Gastrocnemius medialis (tissue), 4 donors: ENCODE results near the gene PSMC2. TPM values are rescaled to one million over a fixed set of nuclear protein-coding genes. Genes with fewer than 3 reads are reported as not detected.
A peak's percentile ranks its signal among the peaks of the same experiment; 100 is the strongest.

ENCODE experiments used
- ATAC-seq, 2 donors: fragments of 150-250 bp; one replicate each; pipeline ENCODE4 v1.9.1; 2016
- DNase-seq, 2 donors: peaks; one replicate each; pipeline ENCODE4 v3.0.0-alpha.2; 2019
- H3K27ac ChIP-seq, 4 donors: fragments of 200-600 bp; sonication (generic); 1 replicate in 1 of 4; 2 replicates in 3 of 4; pipeline ENCODE4 v1.5.1; 2016 to 2018; ENCODE audit warnings: mild to moderate bottlenecking in 2 of 4, moderate library complexity in 1 of 4
- H3K27me3 ChIP-seq, 3 donors: fragments of 200-600 bp; sonication (generic) in 2 of 3; 1 replicate in 1 of 3; 2 replicates in 2 of 3; pipeline versions ENCODE4 v1.5.1 to v1.6.0; 2016 to 2019; ENCODE audit warnings: mild to moderate bottlenecking in 1 of 3, moderate library complexity in 1 of 3
- H3K36me3 ChIP-seq, 2 donors: fragments of 200-600 bp; sonication (generic) in 1 of 2; one replicate each; pipeline ENCODE4 v1.5.1; 2017 to 2018
- H3K4me1 ChIP-seq, 2 donors: fragments of 200-600 bp; sonication (generic) in 1 of 2; one replicate each; pipeline ENCODE4 v1.5.1; 2016 to 2017; ENCODE audit warnings: mild to moderate bottlenecking in 2 of 2
- H3K4me3 ChIP-seq, 4 donors: fragments of 200-600 bp; sonication (generic) in 3 of 4; 1 replicate in 1 of 4; 2 replicates in 3 of 4; pipeline ENCODE4 v1.5.1; 2016 to 2019; ENCODE audit warnings: mild to moderate bottlenecking in 2 of 4
- H3K9me3 ChIP-seq, 3 donors: fragments of 200-600 bp; sonication (generic) in 2 of 3; 1 replicate in 1 of 3; 2 replicates in 2 of 3; pipeline ENCODE4 v1.5.1; 2016 to 2019
- CTCF ChIP-seq, 5 experiments: fragments of 450-650 bp in 3 of 5; fragments of 200-600 bp in 2 of 5; sonication (generic) in 2 of 5; IDR thresholded peaks in 4 of 5; conservative IDR thresholded peaks in 1 of 5; 1 replicate in 4 of 5; 2 replicates in 1 of 5; pipeline ENCODE4 v1.5.1; 2016 to 2019; ENCODE audit warnings: antibody characterized with exemption in 5 of 5, mild to moderate bottlenecking in 3 of 5, moderate library complexity in 3 of 5
- POLR2A ChIP-seq, 2 donors: fragments of 450-650 bp; IDR thresholded peaks; one replicate each; pipeline ENCODE4 v1.6.1; 2017; ENCODE audit warnings: antibody characterized with exemption in 2 of 2, mild to moderate bottlenecking in 2 of 2, moderate library complexity in 2 of 2
- in situ Hi-C, 4 donors: fragments of 200-750 bp; cut with MboI; loops; one replicate each; pipeline versions ENCODE4 v1.15.0 to v1.8.0; 2017; ENCODE audit warnings: low sequenced_read_pairs in 4 of 4
- intact Hi-C: fragments of 100-400 bp; cut with DNase I; formaldehyde crosslinking; loops from one replicate; pipeline ENCODE4 v1.15.1; 2023; ENCODE audit warnings: low total_unique reads
- total RNA-seq, 4 donors: library from RNA; depleted of rRNA; stranded (reverse); fragments of >200 nt; gene quantifications; one replicate each; pipeline versions ENCODE4 v1.1.0 to v1.2.3, GENCODE V29; 2016

The PSMC2 gene
- total RNA-seq, 4 donors from 2014 or later: 258 to 342 (median 274) TPM

- Histone ChIP-seq H3K27ac (no peak overlapping the region), H3K9me3 (no peaks in the 10 kb centered on the region), H3K4me1 (no peaks in the 10 kb centered on the region), H3K4me3 (no peak overlapping the region), H3K27me3 (no peaks in the 10 kb centered on the region), H3K36me3 (peaks cover 0 to 63% of the 10 kb centered on the region in 2 donors)
- TF ChIP-seq CTCF (IDR thresholded peaks at IDR 0.05 in 4 of 5, conservative IDR thresholded peaks at IDR 0.05 in 1 of 5) (no peak), POLR2A (IDR thresholded peaks at IDR 0.05) (no peak)
- ATAC-seq (no peak), DNase-seq (no peak)
- in situ Hi-C loops: no loop called here
- intact Hi-C loops: no loop called here
Observed at GRCh38 chr7:103325744-103326143, 21.7 kb upstream of the PSMC2 start.

- no peak overlapping the region for H3K4me3 ChIP-seq
- H3K27ac ChIP-seq: no peak overlapping the region
- H3K27me3 ChIP-seq: no peaks in the 10 kb centered on the region
- H3K36me3 ChIP-seq: peaks cover 4 to 53% of the 10 kb centered on the region in 2 donors
- DNase-seq (no peak), ATAC-seq (no peak)
- H3K4me1 ChIP-seq: no peaks in the 10 kb centered on the region
- TF ChIP-seq POLR2A (IDR thresholded peaks at IDR 0.05) (no peak), CTCF (IDR thresholded peaks at IDR 0.05 in 4 of 5, conservative IDR thresholded peaks at IDR 0.05 in 1 of 5) (no peak)
- no peaks in the 10 kb centered on the region for H3K9me3 ChIP-seq
- in situ Hi-C loops (no loop called here), intact Hi-C loops (no loop called here)
Observed at GRCh38 chr7:103336761-103337160, 10.7 kb upstream of the PSMC2 start.

- Histone ChIP-seq H3K36me3 (peaks cover 4 to 56% of the 10 kb centered on the region in 2 donors), H3K27ac (no peak overlapping the region), H3K4me3 (no peak overlapping the region), H3K9me3 (no peaks in the 10 kb centered on the region), H3K4me1 (peaks cover 9 to 12% of the 10 kb centered on the region in 2 donors), H3K27me3 (no peaks in the 10 kb centered on the region)
- TF ChIP-seq CTCF (IDR thresholded peaks at IDR 0.05 in 4 of 5, conservative IDR thresholded peaks at IDR 0.05 in 1 of 5): no peak
- no peak for TF ChIP-seq POLR2A (IDR thresholded peaks at IDR 0.05)
- ATAC-seq (no peak), DNase-seq (no peak)
- intact Hi-C loops (no loop called here), in situ Hi-C loops (no loop called here)
Observed at GRCh38 chr7:103338864-103339263, 8.6 kb upstream of the PSMC2 start.

GRCh38 chr7:103341466-103341865 lies 6.0 kb upstream of the PSMC2 start:
- in situ Hi-C loops (no loop called here), intact Hi-C loops (loop anchor here (10.0 kb wide), 1 partner anchor 1923 kb away; no protein-coding TSS in a partner anchor)
- H3K4me3 ChIP-seq: no peak overlapping the region
- no peak overlapping the region for H3K27ac ChIP-seq
- ATAC-seq (no peak), DNase-seq (no peak)
- no peak for TF ChIP-seq CTCF (IDR thresholded peaks at IDR 0.05 in 4 of 5, conservative IDR thresholded peaks at IDR 0.05 in 1 of 5)
- no peak for TF ChIP-seq POLR2A (IDR thresholded peaks at IDR 0.05)
- peaks cover 20 to 21% of the 10 kb centered on the region in 2 donors for H3K4me1 ChIP-seq
- peaks cover 4 to 40% of the 10 kb centered on the region in 2 donors for H3K36me3 ChIP-seq
- H3K9me3 ChIP-seq: no peaks in the 10 kb centered on the region
- no peaks in the 10 kb centered on the region for H3K27me3 ChIP-seq

- H3K27me3 ChIP-seq: no peaks in the 10 kb centered on the region
- H3K4me3 ChIP-seq: peak overlapping the region; percentile 84 to 100 (median 90)
- no peak for DNase-seq
- H3K27ac ChIP-seq: peak overlapping the region; percentile 80 to 90 (median 86)
- no peak for ATAC-seq
- no peak for TF ChIP-seq CTCF (IDR thresholded peaks at IDR 0.05 in 4 of 5, conservative IDR thresholded peaks at IDR 0.05 in 1 of 5)
- no peak for TF ChIP-seq POLR2A (IDR thresholded peaks at IDR 0.05)
- no peaks in the 10 kb centered on the region for H3K9me3 ChIP-seq
- peaks cover 27 to 29% of the 10 kb centered on the region in 2 donors for H3K4me1 ChIP-seq
- intact Hi-C loops (loop anchor here (10.0 kb wide), 1 partner anchor 1921 kb away; no protein-coding TSS in a partner anchor), in situ Hi-C loops (no loop called here)
- peaks cover 0 to 24% of the 10 kb centered on the region in 2 donors for H3K36me3 ChIP-seq
Observed at GRCh38 chr7:103343332-103343731, 4.1 kb upstream of the PSMC2 start.
